Ramos (cell line): ENCODE measurements around the gene BID.
"Not testable (repeated sequence)": the region's sequence is repeated elsewhere in the genome, so short reads cannot be mapped to it uniquely, and the experiment has no call there.

Experiments
- in situ Hi-C: fragments of 300-500 bp; cut with MboI; formaldehyde crosslinking; loops from one replicate; pipeline ENCODE4 v1.14.3; 2022; ENCODE audit warnings: low sequenced_read_pairs; ENCODE audit not compliant: unreplicated experiment

BID gene

DNA sequence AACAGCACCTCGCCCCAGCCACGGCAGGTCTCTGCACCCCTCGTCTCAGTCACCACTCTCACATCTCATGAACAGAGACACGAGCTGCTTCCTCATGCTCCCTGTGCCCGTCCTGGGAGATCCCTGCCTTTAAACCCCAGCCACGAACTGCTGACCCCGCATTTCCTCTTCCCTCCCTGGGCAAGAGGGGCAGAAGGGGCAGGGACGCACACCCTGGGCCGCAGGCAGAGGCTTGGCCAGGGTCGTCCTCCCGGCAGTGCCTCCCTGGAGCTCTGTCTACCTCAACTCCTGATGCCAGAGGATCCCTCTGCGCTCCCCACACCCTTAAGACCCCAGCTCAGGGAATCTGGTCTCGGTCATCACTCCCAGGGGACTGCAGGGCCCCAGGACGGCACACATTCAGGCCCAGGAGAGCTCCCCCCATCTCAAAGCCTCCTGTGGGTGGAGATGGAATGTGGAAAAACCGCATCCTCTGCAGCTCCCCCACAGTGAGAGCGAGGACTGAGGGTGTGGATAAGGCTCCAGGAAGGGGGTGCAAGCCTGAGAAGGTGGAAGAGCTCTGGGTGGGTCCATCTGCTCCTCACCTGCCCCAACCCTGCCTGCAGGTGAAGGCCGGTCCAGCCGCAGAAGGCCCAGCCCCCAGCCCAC lies 1.2 kb downstream of the BID start:
- in situ Hi-C loops, result no loop called here

- in situ Hi-C loops, result no loop called here
Measured at GRCh38 chr22:17772249-17772957, 1.9 kb downstream of the BID start.

GRCh38 chr22:17770180-17771077 lies 3.8 kb downstream of the BID start:
- in situ Hi-C loops, result no loop called here

- in situ Hi-C loops, result no loop called here
Measured at GRCh38 chr22:17769716-17770082, 4.6 kb downstream of the BID start.

GRCh38 chr22:17769013-17769715 lies 5.1 kb downstream of the BID start:
- in situ Hi-C loops, result no loop called here

DNA sequence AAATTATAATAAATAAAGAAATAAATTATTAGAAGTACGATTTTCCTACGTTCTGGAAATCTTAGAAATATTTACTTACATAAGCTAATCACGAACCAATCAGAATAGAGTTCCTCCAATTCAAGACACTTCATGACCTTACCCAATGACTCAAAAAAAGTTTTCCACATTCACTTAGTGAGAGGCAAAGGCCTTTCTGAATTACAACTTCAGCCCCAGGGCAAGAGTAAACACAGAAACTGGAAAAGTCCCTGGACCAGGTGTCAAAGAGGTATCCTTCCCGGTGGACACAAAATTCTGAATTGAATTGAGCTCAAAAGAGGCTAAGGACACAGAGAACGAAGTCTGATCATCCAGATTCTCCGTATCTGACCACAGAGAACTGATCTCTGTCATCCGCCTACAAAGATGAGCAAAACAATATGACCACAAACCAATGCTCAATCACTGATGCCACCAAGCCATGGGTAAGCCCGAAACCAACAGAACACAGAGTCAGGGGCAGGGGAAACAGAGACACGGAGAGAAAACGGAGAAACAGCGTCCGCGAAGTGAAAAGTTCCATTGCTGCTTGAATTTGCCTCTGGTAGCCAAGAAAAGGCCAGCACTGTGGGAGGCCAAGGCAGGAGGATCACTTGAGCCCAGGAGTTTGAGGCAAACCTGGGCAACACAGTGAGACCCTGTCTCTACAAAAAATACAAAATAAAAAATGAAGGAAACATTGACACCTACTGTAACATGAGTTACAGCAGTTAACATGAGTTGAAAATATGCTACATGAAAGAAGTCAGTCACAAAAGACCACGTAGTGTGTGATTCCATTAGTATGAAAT lies 6.8 kb downstream of the BID start:
- in situ Hi-C loops, result no loop called here

DNA sequence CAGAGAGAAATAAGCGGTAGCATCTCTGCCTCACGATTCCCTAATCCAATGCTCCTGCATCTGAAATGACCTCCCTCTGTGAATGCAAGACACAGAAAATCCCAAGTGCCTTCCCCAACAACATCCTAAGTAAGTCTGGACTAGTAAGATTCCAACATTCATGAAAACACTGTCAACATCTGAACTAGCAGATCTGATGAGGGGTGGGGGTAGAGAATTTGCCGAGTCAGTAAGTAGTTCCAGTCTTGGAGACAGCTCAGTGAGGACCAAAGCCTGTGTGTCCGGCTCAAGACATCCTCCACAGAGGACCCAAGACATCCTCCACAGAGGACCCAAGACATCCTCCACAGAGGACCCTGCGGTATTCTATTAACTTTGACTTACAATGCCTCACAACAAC lies 9.4 kb downstream of the BID start:
- in situ Hi-C loops, result not testable (repeated sequence)

DNA sequence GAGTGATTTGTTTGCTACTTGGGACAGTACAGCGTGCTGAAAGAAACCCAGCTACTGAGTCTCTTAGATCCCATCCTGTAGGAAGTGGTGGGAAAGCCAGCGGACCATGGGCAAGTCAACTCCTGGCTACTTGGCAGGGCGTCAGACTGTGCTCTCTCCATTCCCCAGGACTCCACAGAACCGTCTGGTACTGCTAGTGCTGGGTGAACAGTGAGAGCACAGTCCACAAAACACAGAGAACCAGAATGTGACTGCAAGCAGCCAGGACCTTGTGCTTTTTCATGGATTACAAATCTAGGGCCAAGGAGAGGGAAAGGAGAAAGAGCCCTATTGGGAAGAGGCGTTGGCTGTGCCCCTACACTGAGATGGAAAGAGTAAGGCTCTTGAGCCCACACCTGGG lies 10.2 kb downstream of the BID start:
- in situ Hi-C loops, result no loop called here

- in situ Hi-C loops, result not testable (repeated sequence)
Measured at GRCh38 chr22:17763442-17763841, 10.8 kb downstream of the BID start.

DNA sequence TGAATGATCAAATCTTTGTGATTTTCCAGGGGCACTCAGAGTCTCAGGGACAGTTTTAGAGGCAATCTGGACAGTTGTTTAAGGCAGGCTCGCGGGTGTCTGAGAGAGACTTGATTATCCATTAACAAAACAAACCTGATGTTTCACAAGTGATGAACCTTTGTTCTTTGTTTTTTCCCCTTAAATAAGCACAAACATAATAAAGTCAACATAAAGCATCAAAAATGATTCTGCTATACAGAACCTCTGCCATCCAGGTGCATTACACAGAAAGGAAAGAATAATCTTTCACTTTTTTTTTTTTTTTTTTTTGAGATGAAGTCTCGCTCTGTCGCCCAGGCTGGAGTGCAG lies 13.2 kb downstream of the BID start:
- in situ Hi-C loops, result no loop called here

- in situ Hi-C loops, result no loop called here
Measured at GRCh38 chr22:17754233-17754925, 19.9 kb downstream of the BID start.

DNA sequence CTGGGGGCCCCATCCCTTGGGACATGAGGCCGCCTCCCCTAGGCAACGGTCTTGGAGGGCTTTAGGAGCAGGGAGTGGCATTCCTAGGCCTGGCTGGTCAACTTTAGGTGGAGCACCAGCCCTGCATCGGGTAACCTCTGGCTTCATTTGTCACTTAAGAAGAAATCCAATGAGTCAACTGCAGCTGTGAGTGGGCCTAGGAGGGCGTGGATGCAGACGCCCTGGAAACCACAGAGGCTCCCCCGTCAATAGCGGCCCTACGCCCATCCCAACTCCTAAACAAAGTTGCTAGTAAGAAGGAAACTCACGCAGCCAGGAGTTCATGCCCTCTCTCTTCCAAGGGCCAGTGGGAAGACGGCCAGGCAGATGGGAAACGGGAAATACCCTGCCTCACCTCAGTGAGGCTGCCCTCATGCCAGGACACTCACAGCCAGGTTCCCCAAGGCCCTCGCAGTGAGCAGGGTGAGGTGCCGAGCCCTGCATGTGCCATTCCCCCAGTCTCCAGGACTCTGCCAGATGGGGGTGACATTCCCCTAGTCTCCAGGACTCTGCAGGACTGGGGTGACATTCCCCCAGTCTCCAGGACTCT lies 20.8 kb downstream of the BID start:
- in situ Hi-C loops, result no loop called here

GRCh38 chr22:17751596-17751995 lies 22.7 kb downstream of the BID start:
- in situ Hi-C loops, result no loop called here

DNA sequence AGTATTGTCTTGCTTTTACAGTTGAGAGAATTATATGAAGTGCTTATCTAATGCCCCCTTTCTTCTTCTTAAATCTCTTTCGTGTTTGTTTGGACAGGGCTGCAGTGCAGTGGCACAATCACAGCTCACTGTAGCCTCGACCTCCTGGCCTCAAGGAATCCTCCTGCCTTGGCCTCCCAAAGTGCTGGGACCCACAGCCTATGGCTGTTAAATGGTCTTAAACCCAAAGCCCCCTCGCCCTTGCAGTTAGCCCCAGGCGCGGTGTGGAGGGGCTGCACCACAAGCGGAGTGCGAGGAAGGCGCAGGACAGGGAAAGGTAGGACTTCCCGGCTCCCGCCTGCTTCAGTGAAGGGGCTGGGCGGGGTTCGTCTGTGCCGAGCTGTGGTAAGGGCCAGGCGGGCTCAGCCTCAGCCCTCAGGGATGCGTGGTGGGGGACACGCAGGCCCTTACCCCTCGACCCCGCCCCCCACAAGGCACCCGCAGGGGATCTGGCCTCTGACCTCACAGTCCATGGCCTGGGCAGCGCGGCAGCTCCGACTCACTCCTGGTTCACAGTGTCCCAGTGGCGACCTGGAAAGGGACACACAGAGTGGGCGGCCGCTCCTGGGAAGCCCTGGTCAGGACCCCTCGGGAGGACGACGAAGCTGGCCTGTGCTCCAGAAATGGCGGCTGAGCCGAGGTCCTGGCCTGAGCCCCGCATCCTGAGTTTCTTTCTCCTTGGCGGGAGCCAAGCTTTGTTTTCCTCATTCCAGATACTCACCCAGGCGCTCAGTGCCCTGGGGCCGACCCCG lies 24.5 kb downstream of the BID start:
- in situ Hi-C loops, result loop anchor here (5.0 kb wide), 1 partner anchor 38 kb away; no protein-coding TSS in a partner anchor

- in situ Hi-C loops, result loop anchor here (5.0 kb wide), 1 partner anchor 39 kb away; no protein-coding TSS in a partner anchor
Measured at GRCh38 chr22:17748555-17749353, 25.5 kb downstream of the BID start.

GRCh38 chr22:17746916-17747315 lies 27.4 kb downstream of the BID start:
- in situ Hi-C loops, result loop anchor here (5.0 kb wide), 1 partner anchor 40 kb away; no protein-coding TSS in a partner anchor

GRCh38 chr22:17744430-17744829 lies 29.8 kb downstream of the BID start:
- in situ Hi-C loops, result no loop called here
